Measurements from ENCODE around the gene NUSAP1. TPM values are rescaled to one million over a fixed set of nuclear protein-coding genes. Genes with fewer than 3 reads are reported as not detected.
"Not testable (repeated sequence)": the region's sequence is repeated elsewhere in the genome, so short reads cannot be mapped to it uniquely, and the experiment has no call there.

Gene NUSAP1
- total and polyA plus RNA-seq, 2 donors (not counting 1 experiment from before 2014, with no cell fraction given): 25.7 to 27.6 TPM

DNA sequence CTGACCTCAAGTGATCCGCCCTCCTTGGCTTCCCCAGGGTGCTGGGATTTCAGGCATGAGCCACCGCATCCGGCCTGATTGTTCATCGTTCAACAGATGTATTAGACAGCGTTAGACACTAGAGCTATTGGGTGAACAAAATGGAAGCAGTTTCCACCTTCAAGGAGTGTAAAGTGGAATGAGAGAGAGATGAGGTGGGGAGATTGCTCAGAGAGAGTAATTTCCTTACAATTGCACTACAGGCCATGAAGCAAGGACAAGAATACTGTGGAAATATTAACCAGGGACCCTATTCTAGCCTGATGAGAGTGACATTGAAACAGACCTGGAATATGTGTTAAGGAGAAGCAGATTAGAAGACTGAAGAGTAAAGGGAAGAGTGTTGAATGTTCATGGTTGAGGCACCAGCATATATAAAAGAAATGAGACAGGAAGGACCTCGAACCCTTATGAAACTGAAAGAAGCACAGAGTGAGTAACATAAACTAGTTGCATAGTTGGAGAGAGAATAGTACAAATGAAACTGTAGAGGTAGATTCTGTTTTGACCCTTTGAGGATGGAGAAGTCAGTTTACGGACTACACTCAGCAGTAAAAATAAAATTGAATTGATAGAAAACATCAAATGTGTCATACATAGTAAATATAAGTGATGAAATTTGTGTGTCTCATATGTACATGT, 91.4 kb downstream of the NUSAP1 start:
- Histone ChIP-seq H3K79me2 (ENCODE audit: control insufficient read depth, insufficient read depth, low read length) (peaks cover 54% of the 10 kb centered on the region), H3K36me3 (ENCODE audit: control insufficient read depth, insufficient read depth, low read length) (no peaks in the 10 kb centered on the region), H3K4me3 (replicated peaks in 1 of 4; ENCODE audit: control extremely low read depth in 1 of 4, insufficient read depth in 1 of 4, low read depth in 3 of 4, low read length in 4 of 4) (no peak overlapping the region), H3K4me1 (ENCODE audit: control insufficient read depth, extremely low read depth, insufficient read depth, low read length) (no peaks in the 10 kb centered on the region), H3K4me2 (ENCODE audit: extremely low read depth, insufficient read depth, low read length) (no peak overlapping the region), H3K27ac (ENCODE audit: insufficient read depth, low read length) (no peak overlapping the region), H3K9me3 (ENCODE audit: control insufficient read depth, insufficient read depth, low read depth, low read length) (no peaks in the 10 kb centered on the region), H2AFZ (ENCODE audit: low read length) (no peak overlapping the region), H4K20me1 (ENCODE audit: control insufficient read depth, extremely low read depth, insufficient read depth, low read length) (no peaks in the 10 kb centered on the region), H3K27me3 (ENCODE audit: control insufficient read depth, insufficient read depth, low read length) (no peaks in the 10 kb centered on the region), H3K9ac (ENCODE audit: insufficient read depth, low read length) (no peak overlapping the region)
- no peak for TF ChIP-seq EZH2 (IDR thresholded peaks at IDR 0.05; ENCODE audit: low read length, missing control alignments)
- TF ChIP-seq, protein P1, sequence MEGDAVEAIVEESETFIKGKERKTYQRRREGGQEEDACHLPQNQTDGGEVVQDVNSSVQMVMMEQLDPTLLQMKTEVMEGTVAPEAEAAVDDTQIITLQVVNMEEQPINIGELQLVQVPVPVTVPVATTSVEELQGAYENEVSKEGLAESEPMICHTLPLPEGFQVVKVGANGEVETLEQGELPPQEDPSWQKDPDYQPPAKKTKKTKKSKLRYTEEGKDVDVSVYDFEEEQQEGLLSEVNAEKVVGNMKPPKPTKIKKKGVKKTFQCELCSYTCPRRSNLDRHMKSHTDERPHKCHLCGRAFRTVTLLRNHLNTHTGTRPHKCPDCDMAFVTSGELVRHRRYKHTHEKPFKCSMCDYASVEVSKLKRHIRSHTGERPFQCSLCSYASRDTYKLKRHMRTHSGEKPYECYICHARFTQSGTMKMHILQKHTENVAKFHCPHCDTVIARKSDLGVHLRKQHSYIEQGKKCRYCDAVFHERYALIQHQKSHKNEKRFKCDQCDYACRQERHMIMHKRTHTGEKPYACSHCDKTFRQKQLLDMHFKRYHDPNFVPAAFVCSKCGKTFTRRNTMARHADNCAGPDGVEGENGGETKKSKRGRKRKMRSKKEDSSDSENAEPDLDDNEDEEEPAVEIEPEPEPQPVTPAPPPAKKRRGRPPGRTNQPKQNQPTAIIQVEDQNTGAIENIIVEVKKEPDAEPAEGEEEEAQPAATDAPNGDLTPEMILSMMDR (conservative IDR thresholded peaks at IDR 0.05 in 1 of 2, IDR thresholded peaks at IDR 0.05 in 1 of 2; ENCODE audit: low read depth in 1 of 2, low read length in 2 of 2): no peak
- DNase-seq (ENCODE audit: low read depth in 2 of 2): no peak

DNA sequence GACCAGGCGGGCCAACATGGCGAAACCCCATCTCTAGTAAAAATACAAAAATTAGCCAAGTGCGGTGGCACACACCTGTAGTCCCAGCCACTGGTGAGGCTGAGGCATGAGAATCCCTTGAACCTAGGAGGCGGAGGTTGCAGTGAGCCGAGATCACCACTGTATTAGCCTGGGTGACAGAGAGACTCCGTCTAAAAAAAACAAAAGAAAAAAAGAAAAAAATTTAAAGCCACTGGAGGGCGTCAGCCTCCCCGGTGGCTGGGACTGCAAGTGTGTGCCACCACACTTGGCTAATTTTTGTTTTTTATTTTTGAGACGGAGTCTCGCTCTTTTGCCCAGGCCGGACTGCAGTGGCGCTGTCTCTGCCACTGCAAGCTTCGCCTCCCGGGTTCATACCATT, 92.1 kb downstream of the NUSAP1 start:
- H3K4me1 ChIP-seq (ENCODE audit: control insufficient read depth, extremely low read depth, insufficient read depth, low read length): no peaks in the 10 kb centered on the region
- no peak overlapping the region for H3K9ac ChIP-seq (ENCODE audit: insufficient read depth, low read length)
- TF ChIP-seq EZH2 (IDR thresholded peaks at IDR 0.05; ENCODE audit: low read length, missing control alignments): no peak
- TF ChIP-seq, protein P1 (conservative IDR thresholded peaks at IDR 0.05 in 1 of 2, IDR thresholded peaks at IDR 0.05 in 1 of 2; ENCODE audit: low read depth in 1 of 2, low read length in 2 of 2): no peak
- H3K36me3 ChIP-seq (ENCODE audit: control insufficient read depth, insufficient read depth, low read length): no peaks in the 10 kb centered on the region
- H3K4me3 ChIP-seq (replicated peaks in 1 of 4; ENCODE audit: control extremely low read depth in 1 of 4, insufficient read depth in 1 of 4, low read depth in 3 of 4, low read length in 4 of 4): no peak overlapping the region
- peaks cover 48% of the 10 kb centered on the region for H3K79me2 ChIP-seq (ENCODE audit: control insufficient read depth, insufficient read depth, low read length)
- H3K27ac ChIP-seq (ENCODE audit: insufficient read depth, low read length): no peak overlapping the region
- H2AFZ ChIP-seq (ENCODE audit: low read length): no peak overlapping the region
- H3K9me3 ChIP-seq (ENCODE audit: control insufficient read depth, insufficient read depth, low read depth, low read length): no peaks in the 10 kb centered on the region
- H3K27me3 ChIP-seq (ENCODE audit: control insufficient read depth, insufficient read depth, low read length): no peaks in the 10 kb centered on the region
- no peak for DNase-seq (ENCODE audit: low read depth in 2 of 2)
- no peak overlapping the region for H3K4me2 ChIP-seq (ENCODE audit: extremely low read depth, insufficient read depth, low read length)
- no peaks in the 10 kb centered on the region for H4K20me1 ChIP-seq (ENCODE audit: control insufficient read depth, extremely low read depth, insufficient read depth, low read length)

DNA sequence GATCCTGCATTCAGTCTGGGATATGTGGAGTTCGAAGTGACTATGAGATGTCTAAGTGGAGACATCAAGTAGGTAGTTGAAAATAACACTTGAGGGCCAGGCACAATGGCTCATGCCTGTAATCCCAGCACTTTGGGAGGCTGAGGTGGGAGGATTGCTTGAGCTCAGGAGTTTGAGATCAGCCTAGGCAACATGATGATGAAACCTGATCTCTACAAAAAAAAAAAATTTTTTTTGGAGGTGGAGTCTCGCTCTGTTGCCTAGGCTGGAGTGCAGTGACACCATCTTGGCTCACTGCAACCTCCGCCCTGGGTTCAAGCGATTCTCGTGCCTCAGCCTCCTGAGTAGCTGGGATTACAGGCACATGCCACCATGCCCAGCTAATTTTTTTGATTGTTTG, 93.2 kb downstream of the NUSAP1 start:
- DNase-seq (ENCODE audit: low read depth in 2 of 2); H3K27ac ChIP-seq (ENCODE audit: insufficient read depth, low read length); H3K9me3 ChIP-seq (ENCODE audit: control insufficient read depth, insufficient read depth, low read depth, low read length); H3K9ac ChIP-seq (ENCODE audit: insufficient read depth, low read length); H3K4me2 ChIP-seq (ENCODE audit: extremely low read depth, insufficient read depth, low read length); H3K4me3 ChIP-seq (replicated peaks in 1 of 4; ENCODE audit: control extremely low read depth in 1 of 4, insufficient read depth in 1 of 4, low read depth in 3 of 4, low read length in 4 of 4); H3K4me1 ChIP-seq (ENCODE audit: control insufficient read depth, extremely low read depth, insufficient read depth, low read length); H2AFZ ChIP-seq (ENCODE audit: low read length); H4K20me1 ChIP-seq (ENCODE audit: control insufficient read depth, extremely low read depth, insufficient read depth, low read length); H3K27me3 ChIP-seq (ENCODE audit: control insufficient read depth, insufficient read depth, low read length); H3K36me3 ChIP-seq (ENCODE audit: control insufficient read depth, insufficient read depth, low read length): not testable (repeated sequence)
- peaks cover 38% of the 10 kb centered on the region for H3K79me2 ChIP-seq (ENCODE audit: control insufficient read depth, insufficient read depth, low read length)
